Panc1 (cell line): ENCODE results near the gene CD34. TPM values are rescaled to one million over a fixed set of nuclear protein-coding genes. Genes with fewer than 3 reads are reported as not detected.

ENCODE experiments used
- ATAC-seq: fragments of 200-7000 bp; cut with Tn5 transposase; 2 replicates; pipeline ENCODE4 v1.9.1; 2020; ENCODE audit warnings: mild to moderate bottlenecking, moderate library complexity
- BruUV-seq: library from RNA; stranded (reverse); fragments of 400-500 nt; replicated peaks from 2 replicates; lab custom pipeline; 2021; lab: Mats Ljungman, UMichigan
- CTCF ChIA-PET: fragments of 300-600 bp; sonication (Branson Sonifier 250); formaldehyde crosslinking; loops from one replicate; lab custom pipeline; 2022; ENCODE audit warnings: antibody characterized with exemption; lab: Charles Lee
- POLR2A ChIA-PET: fragments of 300-600 bp; sonication (Branson Sonifier 250); formaldehyde crosslinking; loops from one replicate; lab custom pipeline; 2022; ENCODE audit warnings: antibody characterized with exemption; lab: Charles Lee
- DNase-seq: peaks from one replicate; pipeline ENCODE4 v3.0.0-alpha.2; 2010; ENCODE audit warnings: low read depth, low spot score
- H3K27ac ChIP-seq: 2 replicates; pipeline ENCODE4 v1.5.1; 2011; ENCODE audit warnings: mild to moderate bottlenecking, low read length, inconsistent platforms
- H3K27me3 ChIP-seq: fragments of 200-500 bp; sonication (Bioruptor generic); 2 replicates; pipeline ENCODE4 v1.6.0; 2014; ENCODE audit warnings: low read length, inconsistent platforms; ENCODE audit not compliant: control insufficient read depth, insufficient read depth
- H3K36me3 ChIP-seq: fragments of 200-500 bp; sonication (Bioruptor generic); 2 replicates; pipeline ENCODE4 v1.5.1; 2014; ENCODE audit warnings: inconsistent platforms, mild to moderate bottlenecking, low read length, moderate library complexity; ENCODE audit not compliant: control insufficient read depth, insufficient read depth
- H3K4me1 ChIP-seq: 2 replicates; pipeline ENCODE4 v1.5.1; 2011; ENCODE audit warnings: inconsistent platforms, mild to moderate bottlenecking, low read length, moderate library complexity; ENCODE audit not compliant: control insufficient read depth, insufficient read depth
- H3K4me3 ChIP-seq, 2 experiments: 2 replicates each; pipeline ENCODE4 v1.5.1; 2011 to 2012; ENCODE audit warnings: low read depth in 2 of 2, low read length in 2 of 2, mild to moderate bottlenecking in 2 of 2, inconsistent platforms in 1 of 2, moderate library complexity in 1 of 2
- H3K9me3 ChIP-seq: fragments of 200-500 bp; sonication (Bioruptor generic); 2 replicates; pipeline ENCODE4 v1.5.1; 2014; ENCODE audit warnings: low read depth, mild to moderate bottlenecking, inconsistent platforms, low read length, moderate library complexity; ENCODE audit not compliant: control insufficient read depth, insufficient read depth
- POLR2AphosphoS5 ChIP-seq: IDR thresholded peaks from 2 replicates; pipeline ENCODE4 v1.6.1; 2012; ENCODE audit warnings: mild to moderate bottlenecking, low read depth, low read length, moderate library complexity
- SIN3A ChIP-seq: IDR thresholded peaks from 2 replicates; pipeline ENCODE4 v1.6.1; 2012; ENCODE audit warnings: low read depth, mild to moderate bottlenecking, low read length, moderate library complexity, borderline replicate concordance; ENCODE audit not compliant: insufficient read depth
- TCF7L2 ChIP-seq: IDR thresholded peaks from 2 replicates; pipeline ENCODE4 v1.6.1; 2011; ENCODE audit warnings: mild to moderate bottlenecking, low read depth, low read length, inconsistent platforms
- in situ Hi-C: cut with HindIII; loops from 2 replicates; pipeline ENCODE4 v1.10.0; 2016; ENCODE audit warnings: low sequenced_read_pairs, low pct_unique_long_range_greater_than_20kb
- intact Hi-C: fragments of 100-400 bp; cut with micrococcal nuclease; formaldehyde crosslinking; loops from one replicate; pipeline ENCODE4 v1.10.0; 2022; ENCODE audit not compliant: unreplicated experiment
- total RNA-seq: library from RNA; stranded (reverse); gene quantifications from one replicate; pipeline ENCODE4 v1.2.1, GENCODE V29; 2021; ENCODE audit not compliant: unreplicated experiment
- TF ChIP-seq, protein P1 (sequence below): fragments of 450-650 bp; IDR thresholded peaks from 2 replicates; pipeline ENCODE4 v1.5.1; 2017; ENCODE audit warnings: mild to moderate bottlenecking
- TF ChIP-seq, protein P2 (sequence below), 2 experiments: IDR thresholded peaks; 2 replicates each; pipeline ENCODE4 v1.6.1; 2011 to 2012; ENCODE audit warnings: low read depth in 2 of 2, control low read depth in 1 of 2, low read length in 1 of 2, mild to moderate bottlenecking in 1 of 2, moderate library complexity in 1 of 2; ENCODE audit not compliant: insufficient read depth in 1 of 2

CD34 gene
- total RNA-seq, 1 experiment from 2014 or later = 0.15 TPM

DNA sequence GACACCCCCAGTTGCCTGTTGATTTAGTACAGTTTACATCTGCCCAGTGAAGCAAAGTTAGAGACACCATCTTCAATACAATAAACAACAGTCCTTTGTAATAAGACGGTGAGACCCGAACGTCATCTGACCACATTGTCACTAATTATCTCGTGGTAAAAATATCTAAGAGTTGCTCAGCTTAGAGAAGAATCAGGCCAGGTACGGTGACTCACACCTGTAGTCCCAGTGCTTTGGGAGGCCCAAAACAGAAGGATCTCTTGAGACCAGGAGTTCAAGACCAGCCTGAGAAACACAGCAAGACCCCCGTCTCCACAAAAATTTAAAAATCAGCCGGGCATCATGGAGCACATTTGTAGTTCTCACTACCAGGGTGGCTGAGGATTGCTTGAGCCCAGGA, 53.5 kb downstream of the CD34 start:
- no peaks in the 10 kb centered on the region for H3K36me3 ChIP-seq

DNA sequence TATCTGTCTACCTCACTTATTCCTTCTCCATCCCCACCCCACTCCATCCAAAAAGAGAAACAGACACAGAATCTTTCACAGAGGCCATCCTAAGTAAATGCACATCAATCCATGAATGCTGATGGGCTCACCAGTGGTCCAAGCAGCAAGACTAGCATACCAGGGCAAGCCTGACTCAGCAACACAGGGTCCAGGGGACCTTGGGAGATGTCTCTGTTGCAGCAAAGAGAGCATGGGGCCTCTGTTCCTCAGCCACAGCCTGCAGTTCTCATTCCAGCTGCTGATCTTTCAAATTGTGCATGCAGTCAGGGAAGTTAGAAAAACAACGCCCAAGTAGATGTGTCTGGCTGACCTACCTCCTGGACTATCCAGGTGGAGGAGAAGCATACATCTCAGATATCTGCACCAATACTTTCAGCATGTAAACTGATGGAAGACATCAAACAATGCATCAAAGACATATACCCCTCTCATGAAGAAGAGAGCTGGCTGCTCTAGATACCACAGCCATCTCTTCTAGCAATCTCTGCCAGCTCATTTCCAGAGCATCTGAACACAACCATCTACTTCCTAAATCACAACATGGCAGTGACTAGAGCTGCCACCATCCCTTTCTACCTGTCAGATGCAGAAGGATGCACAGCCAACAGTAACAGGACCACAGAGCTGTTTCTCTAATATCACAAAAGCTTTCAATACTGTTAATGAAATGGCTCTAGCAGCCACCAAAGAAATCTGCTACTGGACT, 54.5 kb downstream of the CD34 start:
- Histone ChIP-seq H3K9me3 (no peaks in the 10 kb centered on the region), H3K36me3 (no peaks in the 10 kb centered on the region), H3K4me1 (no peaks in the 10 kb centered on the region), H3K4me3 (no peak overlapping the region), H3K27ac (no peak overlapping the region), H3K27me3 (no peaks in the 10 kb centered on the region)
- in situ Hi-C loops (no loop called here), intact Hi-C loops (no loop called here)
- TF ChIP-seq TCF7L2 = no peak
- no peak for TF ChIP-seq POLR2AphosphoS5
- TF ChIP-seq SIN3A = no peak
- TF ChIP-seq, protein P1, sequence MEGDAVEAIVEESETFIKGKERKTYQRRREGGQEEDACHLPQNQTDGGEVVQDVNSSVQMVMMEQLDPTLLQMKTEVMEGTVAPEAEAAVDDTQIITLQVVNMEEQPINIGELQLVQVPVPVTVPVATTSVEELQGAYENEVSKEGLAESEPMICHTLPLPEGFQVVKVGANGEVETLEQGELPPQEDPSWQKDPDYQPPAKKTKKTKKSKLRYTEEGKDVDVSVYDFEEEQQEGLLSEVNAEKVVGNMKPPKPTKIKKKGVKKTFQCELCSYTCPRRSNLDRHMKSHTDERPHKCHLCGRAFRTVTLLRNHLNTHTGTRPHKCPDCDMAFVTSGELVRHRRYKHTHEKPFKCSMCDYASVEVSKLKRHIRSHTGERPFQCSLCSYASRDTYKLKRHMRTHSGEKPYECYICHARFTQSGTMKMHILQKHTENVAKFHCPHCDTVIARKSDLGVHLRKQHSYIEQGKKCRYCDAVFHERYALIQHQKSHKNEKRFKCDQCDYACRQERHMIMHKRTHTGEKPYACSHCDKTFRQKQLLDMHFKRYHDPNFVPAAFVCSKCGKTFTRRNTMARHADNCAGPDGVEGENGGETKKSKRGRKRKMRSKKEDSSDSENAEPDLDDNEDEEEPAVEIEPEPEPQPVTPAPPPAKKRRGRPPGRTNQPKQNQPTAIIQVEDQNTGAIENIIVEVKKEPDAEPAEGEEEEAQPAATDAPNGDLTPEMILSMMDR = no peak
- TF ChIP-seq, protein P2, sequence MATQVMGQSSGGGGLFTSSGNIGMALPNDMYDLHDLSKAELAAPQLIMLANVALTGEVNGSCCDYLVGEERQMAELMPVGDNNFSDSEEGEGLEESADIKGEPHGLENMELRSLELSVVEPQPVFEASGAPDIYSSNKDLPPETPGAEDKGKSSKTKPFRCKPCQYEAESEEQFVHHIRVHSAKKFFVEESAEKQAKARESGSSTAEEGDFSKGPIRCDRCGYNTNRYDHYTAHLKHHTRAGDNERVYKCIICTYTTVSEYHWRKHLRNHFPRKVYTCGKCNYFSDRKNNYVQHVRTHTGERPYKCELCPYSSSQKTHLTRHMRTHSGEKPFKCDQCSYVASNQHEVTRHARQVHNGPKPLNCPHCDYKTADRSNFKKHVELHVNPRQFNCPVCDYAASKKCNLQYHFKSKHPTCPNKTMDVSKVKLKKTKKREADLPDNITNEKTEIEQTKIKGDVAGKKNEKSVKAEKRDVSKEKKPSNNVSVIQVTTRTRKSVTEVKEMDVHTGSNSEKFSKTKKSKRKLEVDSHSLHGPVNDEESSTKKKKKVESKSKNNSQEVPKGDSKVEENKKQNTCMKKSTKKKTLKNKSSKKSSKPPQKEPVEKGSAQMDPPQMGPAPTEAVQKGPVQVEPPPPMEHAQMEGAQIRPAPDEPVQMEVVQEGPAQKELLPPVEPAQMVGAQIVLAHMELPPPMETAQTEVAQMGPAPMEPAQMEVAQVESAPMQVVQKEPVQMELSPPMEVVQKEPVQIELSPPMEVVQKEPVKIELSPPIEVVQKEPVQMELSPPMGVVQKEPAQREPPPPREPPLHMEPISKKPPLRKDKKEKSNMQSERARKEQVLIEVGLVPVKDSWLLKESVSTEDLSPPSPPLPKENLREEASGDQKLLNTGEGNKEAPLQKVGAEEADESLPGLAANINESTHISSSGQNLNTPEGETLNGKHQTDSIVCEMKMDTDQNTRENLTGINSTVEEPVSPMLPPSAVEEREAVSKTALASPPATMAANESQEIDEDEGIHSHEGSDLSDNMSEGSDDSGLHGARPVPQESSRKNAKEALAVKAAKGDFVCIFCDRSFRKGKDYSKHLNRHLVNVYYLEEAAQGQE (IDR thresholded peaks at IDR 0.05; ENCODE audit: insufficient read depth in 1 of 2, low read depth in 2 of 2, low read length in 1 of 2) = no peak
- no TSS peak for BruUV-seq
- DNase-seq = no peak
- POLR2A ChIA-PET = no interaction called here
- no peak for ATAC-seq
- CTCF ChIA-PET = no interaction called here

More for the DNA sequence above, 53.5 kb downstream of the CD34 start:
- in situ Hi-C loops = no loop called here
- DNase-seq (no peak), ATAC-seq (no peak)
- intact Hi-C loops = no loop called here
- no peaks in the 10 kb centered on the region for H3K9me3 ChIP-seq
- BruUV-seq = no TSS peak
- H3K27me3 ChIP-seq = no peaks in the 10 kb centered on the region
- ChIA-PET CTCF (no interaction called here), POLR2A (no interaction called here)
- no peaks in the 10 kb centered on the region for H3K4me1 ChIP-seq
- no peak overlapping the region for H3K27ac ChIP-seq
- no peak for TF ChIP-seq SIN3A
- TF ChIP-seq POLR2AphosphoS5 = no peak
- TF ChIP-seq, protein P1 = no peak
- no peak for TF ChIP-seq TCF7L2
- TF ChIP-seq, protein P2 (IDR thresholded peaks at IDR 0.05; ENCODE audit: insufficient read depth in 1 of 2, low read depth in 2 of 2, low read length in 1 of 2) = no peak
- no peak overlapping the region for H3K4me3 ChIP-seq
